Peyer's patch (tissue), 4 donors: ENCODE data around the gene SEMA4C.

Experiments
- POLR2A ChIP-seq, 2 donors: fragments of 450-650 bp; IDR thresholded peaks; one replicate each; pipeline ENCODE4 v1.5.1; 2017; ENCODE audit warnings: antibody characterized with exemption in 2 of 2, mild to moderate bottlenecking in 2 of 2, moderate library complexity in 2 of 2
- TF ChIP-seq, protein P1 (sequence below), 6 experiments: fragments of 450-650 bp in 4 of 6; fragments of 200-600 bp in 2 of 6; sonication (generic) in 1 of 6; IDR thresholded peaks; one replicate each; pipeline ENCODE4 v1.5.1; 2017 to 2019; ENCODE audit warnings: antibody characterized with exemption in 6 of 6, mild to moderate bottlenecking in 3 of 6, moderate library complexity in 1 of 6

DNA sequence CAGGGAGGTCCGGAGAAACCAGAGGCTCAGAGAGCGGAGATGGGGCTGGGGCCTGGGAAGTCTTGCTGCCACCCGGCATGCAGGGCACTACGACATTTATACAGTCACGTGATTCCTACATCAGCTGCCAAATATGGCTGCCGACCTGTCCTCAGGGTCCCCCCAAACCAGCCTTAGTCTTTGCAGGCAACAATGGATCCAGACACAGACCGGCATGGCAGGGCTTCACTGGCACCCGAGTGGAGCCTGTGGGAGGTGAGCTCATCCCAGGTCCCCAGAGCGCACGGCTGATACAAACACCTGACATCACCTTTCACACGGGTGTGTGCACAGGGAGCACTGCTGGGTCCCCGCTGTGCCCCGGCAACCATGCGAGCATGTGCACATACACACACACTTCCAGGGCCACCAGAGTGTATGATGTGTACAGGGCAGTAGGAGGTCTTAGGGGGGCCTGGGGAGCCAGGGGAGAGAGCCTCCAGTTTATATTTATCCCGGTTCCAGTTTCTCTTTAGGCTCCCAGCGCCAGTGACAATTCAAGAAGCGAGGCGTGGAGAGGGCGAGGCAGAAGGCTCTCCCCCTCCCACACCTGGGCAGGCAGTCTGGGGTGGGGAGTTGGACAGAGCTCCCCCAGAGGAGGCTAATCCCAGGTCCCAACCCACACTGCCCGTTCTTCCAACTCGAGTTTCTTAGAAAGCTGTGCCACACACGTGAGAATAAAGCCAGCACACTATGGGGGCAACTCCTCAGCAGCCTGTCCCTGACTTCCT is 2.7 kb downstream of the SEMA4C start:
- TF ChIP-seq, protein P1, sequence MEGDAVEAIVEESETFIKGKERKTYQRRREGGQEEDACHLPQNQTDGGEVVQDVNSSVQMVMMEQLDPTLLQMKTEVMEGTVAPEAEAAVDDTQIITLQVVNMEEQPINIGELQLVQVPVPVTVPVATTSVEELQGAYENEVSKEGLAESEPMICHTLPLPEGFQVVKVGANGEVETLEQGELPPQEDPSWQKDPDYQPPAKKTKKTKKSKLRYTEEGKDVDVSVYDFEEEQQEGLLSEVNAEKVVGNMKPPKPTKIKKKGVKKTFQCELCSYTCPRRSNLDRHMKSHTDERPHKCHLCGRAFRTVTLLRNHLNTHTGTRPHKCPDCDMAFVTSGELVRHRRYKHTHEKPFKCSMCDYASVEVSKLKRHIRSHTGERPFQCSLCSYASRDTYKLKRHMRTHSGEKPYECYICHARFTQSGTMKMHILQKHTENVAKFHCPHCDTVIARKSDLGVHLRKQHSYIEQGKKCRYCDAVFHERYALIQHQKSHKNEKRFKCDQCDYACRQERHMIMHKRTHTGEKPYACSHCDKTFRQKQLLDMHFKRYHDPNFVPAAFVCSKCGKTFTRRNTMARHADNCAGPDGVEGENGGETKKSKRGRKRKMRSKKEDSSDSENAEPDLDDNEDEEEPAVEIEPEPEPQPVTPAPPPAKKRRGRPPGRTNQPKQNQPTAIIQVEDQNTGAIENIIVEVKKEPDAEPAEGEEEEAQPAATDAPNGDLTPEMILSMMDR (IDR thresholded peaks at IDR 0.05) = no peak
- TF ChIP-seq POLR2A (IDR thresholded peaks at IDR 0.05) = no peak
